HFFc6 (cell line): ENCODE data around the gene SSNA1. TPM values are rescaled to one million over a fixed set of nuclear protein-coding genes. Genes with fewer than 3 reads are reported as not detected.

Experiments used
- DNase-seq: peaks from one replicate; pipeline ENCODE4 v3.0.0-alpha.2; 2018
- H3K27ac Mint-ChIP-seq: 2 replicates; pipeline ENCODE4 v1.8.0; 2020; ENCODE audit warnings: mild to moderate bottlenecking, mixed read lengths
- H3K27me3 Mint-ChIP-seq: 2 replicates; pipeline ENCODE4 v1.8.0; 2021; ENCODE audit warnings: mild to moderate bottlenecking, moderate library complexity, mixed read lengths; ENCODE audit not compliant: insufficient read depth
- H3K36me3 Mint-ChIP-seq: 2 replicates; pipeline ENCODE4 v1.8.0; 2021; ENCODE audit warnings: low read depth, mixed read lengths
- H3K4me1 Mint-ChIP-seq: 2 replicates; pipeline ENCODE4 v1.8.0; 2020; ENCODE audit warnings: low read depth, mixed read lengths
- H3K4me3 Mint-ChIP-seq: 2 replicates; pipeline ENCODE4 v1.8.0; 2020; ENCODE audit warnings: mild to moderate bottlenecking, moderate library complexity, mixed read lengths
- H3K9me3 Mint-ChIP-seq: 2 replicates; pipeline ENCODE4 v1.8.0; 2020; ENCODE audit warnings: mild to moderate bottlenecking, mixed read lengths
- CTCF ChIP-seq: fragments of 200-600 bp; sonication (generic); IDR thresholded peaks from 2 replicates; pipeline ENCODE4 v1.5.0; 2021; ENCODE audit warnings: antibody characterized with exemption, mild to moderate bottlenecking
- total RNA-seq, 6 experiments: library from RNA; stranded (reverse); fragmentation: NEBNext Ultra II Directional; extraction: Animal tissue kit (Norgen Biotek cat#: 25700); gene quantifications; 2 replicates in 1 of 6; 3 replicates in 5 of 6; pipeline ENCODE4 v1.2.3, GENCODE V29; 2021

SSNA1 gene
- total RNA-seq, 6 experiments from 2014 or later, result 76.7 to 82.8 (median 82.1) TPM

- peaks cover 1% of the 10 kb centered on the region for H3K27me3 Mint-ChIP-seq
- H3K4me1 Mint-ChIP-seq, result peaks cover 33% of the 10 kb centered on the region
- DNase-seq, result peak; percentile 77
- peak within 1 kb of the TSS; percentile 98 for H3K4me3 Mint-ChIP-seq
- peaks cover 20% of the 10 kb centered on the region for H3K36me3 Mint-ChIP-seq
- no peaks in the 10 kb centered on the region for H3K9me3 Mint-ChIP-seq
- no peak for TF ChIP-seq CTCF
- H3K27ac Mint-ChIP-seq, result peak within 1 kb of the TSS; percentile 86
Measured at GRCh38 chr9:137205126-137206069, 16.9 kb downstream of the SSNA1 start, which contains the start of the genes NDOR1 and TMEM203. Gene NDOR1 (plus strand): TSS chr9:137205700. CDS start chr9:137205778, 78 bp downstream. Gene TMEM203 (minus strand): TSS chr9:137205648. CDS start chr9:137205414, 234 bp downstream.

GRCh38 chr9:137206602-137207001 lies 18.1 kb downstream of the SSNA1 start:
- TF ChIP-seq CTCF, result no peak
- Mint-ChIP-seq H3K9me3 (no peaks in the 10 kb centered on the region), H3K36me3 (peaks cover 20% of the 10 kb centered on the region), H3K4me1 (peaks cover 33% of the 10 kb centered on the region), H3K27ac (peak overlapping the region; percentile 85), H3K4me3 (peak overlapping the region; percentile 98), H3K27me3 (peaks cover 3% of the 10 kb centered on the region)
- DNase-seq, result no peak

GRCh38 chr9:137211532-137211931 lies 23.1 kb downstream of the SSNA1 start:
- Mint-ChIP-seq H3K9me3 (no peaks in the 10 kb centered on the region), H3K36me3 (peaks cover 18% of the 10 kb centered on the region), H3K27ac (peak overlapping the region; percentile 18; the same call in 1 of the 2 replicates), H3K4me3 (no peak overlapping the region), H3K4me1 (peaks cover 12% of the 10 kb centered on the region), H3K27me3 (peaks cover 2% of the 10 kb centered on the region)
- no peak for TF ChIP-seq CTCF
- no peak for DNase-seq

GRCh38 chr9:137212520-137212919 lies 24.0 kb downstream of the SSNA1 start:
- no peak for DNase-seq
- TF ChIP-seq CTCF, result peak; percentile 17; the same call in 1 of the 2 replicates
- Mint-ChIP-seq H3K9me3 (no peaks in the 10 kb centered on the region), H3K27ac (no peak overlapping the region), H3K27me3 (peaks cover 2% of the 10 kb centered on the region), H3K36me3 (peaks cover 8% of the 10 kb centered on the region), H3K4me3 (no peak overlapping the region), H3K4me1 (peaks cover 2% of the 10 kb centered on the region)

GRCh38 chr9:137213160-137214060 lies 24.9 kb downstream of the SSNA1 start:
- no peaks in the 10 kb centered on the region; the same call in 1 of the 2 replicates for H3K4me1 Mint-ChIP-seq
- no peak overlapping the region for H3K27ac Mint-ChIP-seq
- H3K27me3 Mint-ChIP-seq, result peaks cover 2% of the 10 kb centered on the region
- DNase-seq, result no peak
- peak; percentile 45; the same call in 1 of the 2 replicates for TF ChIP-seq CTCF
- H3K4me3 Mint-ChIP-seq, result no peak overlapping the region
- peaks cover 6% of the 10 kb centered on the region; the same call in 1 of the 2 replicates for H3K36me3 Mint-ChIP-seq
- H3K9me3 Mint-ChIP-seq, result no peaks in the 10 kb centered on the region
